ENCODE results near the gene PNPLA2. TPM values are rescaled to one million over a fixed set of nuclear protein-coding genes. Genes with fewer than 3 reads are reported as not detected.
A peak's percentile ranks its signal among the peaks of the same experiment; 100 is the strongest.

PNPLA2 gene
- total and polyA plus RNA-seq, 2 of the 8 experiments (the other 6 are each of a cell fraction or from before 2014, with no cell fraction given): 30.9 to 62.1 TPM

DNA sequence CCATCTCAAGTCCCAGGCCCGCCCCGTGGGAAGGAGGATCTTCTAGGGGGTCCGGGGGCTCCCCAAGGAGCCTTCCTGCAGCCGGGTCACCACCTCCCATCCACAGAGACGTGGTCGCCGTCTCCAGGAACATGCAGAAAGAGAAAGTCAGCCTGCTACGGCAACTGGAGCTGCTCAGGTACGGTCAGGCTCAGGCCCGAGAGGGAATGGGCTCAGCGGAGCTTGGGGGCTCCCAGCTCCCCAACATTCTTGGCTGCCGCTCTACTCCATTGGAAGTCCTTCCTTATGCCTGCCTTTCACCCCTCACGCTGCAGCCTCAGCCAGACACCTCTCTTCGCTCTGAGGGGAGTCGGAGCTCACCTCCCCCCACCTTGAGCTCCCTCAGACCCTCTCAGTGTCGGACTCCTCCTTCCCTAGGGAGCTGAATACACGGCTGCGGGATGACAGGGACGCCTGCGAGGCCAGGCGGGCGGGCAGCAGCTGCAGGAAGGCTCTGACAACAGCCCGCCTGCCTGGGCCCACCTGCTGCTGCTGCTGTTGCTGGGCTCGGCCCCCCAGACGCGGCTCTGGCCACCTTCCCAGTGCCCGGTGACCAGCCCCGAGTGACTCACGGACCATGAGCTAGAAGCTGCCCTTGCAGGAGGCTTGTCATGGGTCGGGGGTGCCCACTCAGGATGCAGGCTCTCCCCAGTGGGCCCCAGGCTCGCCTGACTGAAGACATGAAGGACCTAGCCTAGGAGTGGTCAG is 12.6 kb downstream of the PNPLA2 start:
- no peak for DNase-seq (ENCODE audit: low read depth in 1 of 2, low spot score in 2 of 2)
- no peak overlapping the region for H2AK5ac ChIP-seq (ENCODE audit: low read depth, low read length)
- ChIA-PET CTCF (ENCODE audit: partially characterized antibody) (interaction anchor here (0.6 to 2.9 kb wide), 10 partner anchors 10 to 90 kb away, joined by 3 to 18 read pairs (median 4); partner anchors contain the start of genes PNPLA2, POLR2L and TSPAN4), POLR2A (ENCODE audit: partially characterized antibody) (interaction anchor here (1.0 to 53.0 kb wide), 8 partner anchors 1 to 89 kb away, joined by 3 to 1917 read pairs (median 4); partner anchors contain the start of genes CD151, CEND1, CRACR2B and PIDD1)
- no peaks in the 10 kb centered on the region; a peak in 1 of 4 replicates for H3K79me2 ChIP-seq (ENCODE audit: control insufficient read depth in 1 of 2, insufficient read depth in 2 of 2, low read length in 2 of 2)
- no peak overlapping the region for H4K8ac ChIP-seq (ENCODE audit: extremely low read depth, insufficient read depth, low read length)
- no peak overlapping the region for H4K5ac ChIP-seq (ENCODE audit: insufficient read length, low read depth, low read length)
- H2BK120ac ChIP-seq (replicated peaks; ENCODE audit: low read depth, low read length): no peak overlapping the region
- 57% methylated on average over 28 of the region's 31 CpGs; no CpG with 5 or more reads in 1 of the 2 experiments for WGBS, 2 experiments (ENCODE audit: extremely low coverage in 1 of 2, insufficient coverage in 1 of 2, insufficient read length in 1 of 2, insufficient replicate concordance in 2 of 2, low coverage in 1 of 2, low lambda C conversion rate in 2 of 2, missing lambda C conversion rate in 1 of 2)
- no peak overlapping the region for H3K9ac ChIP-seq (replicated peaks in 1 of 4; ENCODE audit: extremely low read depth in 1 of 4, low read depth in 3 of 4, low read length in 3 of 4)
- H3K4me1 ChIP-seq (replicated peaks in 1 of 4; ENCODE audit: control insufficient read depth in 3 of 4, insufficient read depth in 4 of 4, low read length in 3 of 4): peaks cover 0 to 54% (median 46%) of the 10 kb centered on the region in 4 experiments; a peak in 6 of 7 replicates
- H2BK15ac ChIP-seq (ENCODE audit: low read length): peak overlapping the region; percentile 23; the same call in 1 of the 2 replicates
- peaks cover 34% of the 10 kb centered on the region for H3K23me2 ChIP-seq (ENCODE audit: low read depth, low read length)
- no peak overlapping the region for H2BK20ac ChIP-seq (ENCODE audit: low read length)
- H3K4me3 ChIP-seq (ENCODE audit: extremely low read depth in 1 of 4, insufficient read depth in 2 of 4, low read depth in 3 of 4, low read length in 4 of 4): peak overlapping the region in 3 of 4 experiments; percentile 14 to 74 (median 45); a peak in 4 of 8 replicates
- no peaks in the 10 kb centered on the region for H3K36me3 ChIP-seq (ENCODE audit: control insufficient read depth in 2 of 4, insufficient read depth in 4 of 4, low read length in 3 of 4)
- peak overlapping the region; percentile 10; the same call in 1 of the 2 replicates for H2BK12ac ChIP-seq (ENCODE audit: low read depth, low read length)
- H3K14ac ChIP-seq (ENCODE audit: insufficient read length): no peak overlapping the region
- TF ChIP-seq POU5F1 (IDR thresholded peaks at IDR 0.05; ENCODE audit: low read depth, low read length): no peak
- no peak for TF ChIP-seq JUN (IDR thresholded peaks at IDR 0.05; ENCODE audit: low read depth, low read length)
- TF ChIP-seq PHF8 (conservative IDR thresholded peaks at IDR 0.05; ENCODE audit: low read depth, low read length): no peak
- TF ChIP-seq BRCA1 (IDR thresholded peaks at IDR 0.05; ENCODE audit: low read depth, low read length): no peak
- TF ChIP-seq YY1 (IDR thresholded peaks at IDR 0.05; ENCODE audit: low read depth, low read length): no peak
- TF ChIP-seq TAF7 (optimal IDR thresholded peaks at IDR 0.05; ENCODE audit: borderline replicate concordance, low read depth, low read length): no peak
- TF ChIP-seq RNF2 (IDR thresholded peaks at IDR 0.05; ENCODE audit: borderline replicate concordance, low read depth, low read length, missing control alignments, poor library complexity, severe bottlenecking): no peak
- no peaks in the 10 kb centered on the region; the same call in 1 of the 2 replicates for H3K79me1 ChIP-seq (ENCODE audit: low read depth, low read length)
- no peak overlapping the region for H4K91ac ChIP-seq (replicated peaks; ENCODE audit: insufficient read length, low read length)
- H3K27me3 ChIP-seq (replicated peaks in 1 of 4; ENCODE audit: control insufficient read depth in 3 of 4, extremely low read depth in 1 of 4, insufficient read depth in 3 of 4, low read length in 3 of 4): peaks cover 6 to 41% (median 31%) of the 10 kb centered on the region in 4 experiments
- FAIRE-seq: no peak
- H3K4me2 ChIP-seq (ENCODE audit: insufficient read depth in 1 of 2, low read depth in 2 of 2, low read length in 2 of 2): peak overlapping the region; percentile 84 to 98
- no peak overlapping the region; the same call in 1 of the 2 replicates for H3K18ac ChIP-seq (ENCODE audit: extremely low read depth, low read length)
- no peak overlapping the region for H3K27ac ChIP-seq (ENCODE audit: low read depth, low read length)
- peaks cover 2 to 11% of the 10 kb centered on the region in 2 experiments for H4K20me1 ChIP-seq (replicated peaks in 1 of 2; ENCODE audit: control insufficient read depth in 1 of 2, insufficient read depth in 2 of 2, low read length in 2 of 2)
- H3K56ac ChIP-seq (replicated peaks; ENCODE audit: insufficient read length, low read depth, low read length): no peak overlapping the region
- no peak overlapping the region for H2AFZ ChIP-seq (ENCODE audit: low read length)
- H3K4ac ChIP-seq (replicated peaks; ENCODE audit: insufficient read length, low read depth, low read length): no peak overlapping the region
- H2BK5ac ChIP-seq (ENCODE audit: low read depth, low read length): no peak overlapping the region
- H3K9me3 ChIP-seq (ENCODE audit: insufficient read depth in 2 of 2, low read depth in 1 of 2, low read length in 1 of 2): no peaks in the 10 kb centered on the region
- no peak overlapping the region for H3K23ac ChIP-seq (ENCODE audit: insufficient read length)

All from H1 (cell line).